Progenitor cell of endocrine pancreas (in vitro differentiated cells): ENCODE data around the gene RAB3IL1. TPM values are rescaled to one million over a fixed set of nuclear protein-coding genes. Genes with fewer than 3 reads are reported as not detected.

Experiments used
- DNase-seq: peaks from one replicate; pipeline ENCODE4 v3.0.0; 2021; ENCODE audit warnings: low spot score; ENCODE audit not compliant: unreplicated experiment
- H3K27ac Mint-ChIP-seq: 2 replicates; pipeline ENCODE4 v1.8.0; 2021; ENCODE audit warnings: mild to moderate bottlenecking, moderate library complexity, mixed read lengths
- H3K27me3 Mint-ChIP-seq: 2 replicates; pipeline ENCODE4 v1.8.0; 2021; ENCODE audit warnings: mixed read lengths
- H3K36me3 Mint-ChIP-seq: 2 replicates; pipeline ENCODE4 v1.8.0; 2022; ENCODE audit warnings: mixed read lengths; ENCODE audit not compliant: insufficient read depth
- H3K4me1 Mint-ChIP-seq: 2 replicates; pipeline ENCODE4 v1.8.0; 2021; ENCODE audit warnings: low read depth, mixed read lengths
- H3K4me3 Mint-ChIP-seq: 2 replicates; pipeline ENCODE4 v1.8.0; 2021; ENCODE audit warnings: low read depth, mild to moderate bottlenecking, moderate library complexity, mixed read lengths
- H3K9me3 Mint-ChIP-seq: 2 replicates; pipeline ENCODE4 v1.8.0; 2021; ENCODE audit warnings: low read depth, mixed read lengths
- total RNA-seq: library from RNA; stranded (reverse); gene quantifications from 2 replicates; pipeline ENCODE4 v1.2.1, GENCODE V29; 2021
- TF ChIP-seq, protein P1 (sequence below): fragments of 200-600 bp; sonication (generic); IDR thresholded peaks from one replicate; pipeline ENCODE4 v1.5.0; 2021; ENCODE audit warnings: antibody characterized with exemption, mild to moderate bottlenecking; ENCODE audit not compliant: unreplicated experiment

Gene RAB3IL1
- total RNA-seq, 1 donor from 2014 or later = 0.53 TPM

DNA sequence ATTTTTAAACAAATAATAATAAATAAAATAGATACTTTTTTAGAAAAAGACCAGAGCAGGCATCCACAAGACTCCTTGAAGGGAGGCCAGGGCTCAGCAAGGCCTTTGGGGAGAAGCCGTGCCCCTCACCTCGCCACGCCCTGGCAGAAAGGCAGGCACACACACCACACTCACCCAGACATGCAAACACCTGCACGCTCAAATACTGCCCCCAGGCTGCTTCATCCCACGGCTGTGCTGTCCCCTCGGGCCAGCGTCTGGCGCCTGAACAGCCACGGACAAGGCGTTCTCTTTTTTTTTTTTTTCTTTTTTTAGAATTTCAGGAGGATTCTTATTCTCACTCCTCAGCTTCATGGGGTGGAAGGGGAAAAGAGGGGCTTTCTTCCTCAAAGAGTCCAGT lies 27.5 kb downstream of the RAB3IL1 start:
- no peaks in the 10 kb centered on the region for H3K9me3 Mint-ChIP-seq
- peaks cover 2% of the 10 kb centered on the region for H3K4me1 Mint-ChIP-seq
- no peak overlapping the region for H3K27ac Mint-ChIP-seq
- TF ChIP-seq, protein P1, sequence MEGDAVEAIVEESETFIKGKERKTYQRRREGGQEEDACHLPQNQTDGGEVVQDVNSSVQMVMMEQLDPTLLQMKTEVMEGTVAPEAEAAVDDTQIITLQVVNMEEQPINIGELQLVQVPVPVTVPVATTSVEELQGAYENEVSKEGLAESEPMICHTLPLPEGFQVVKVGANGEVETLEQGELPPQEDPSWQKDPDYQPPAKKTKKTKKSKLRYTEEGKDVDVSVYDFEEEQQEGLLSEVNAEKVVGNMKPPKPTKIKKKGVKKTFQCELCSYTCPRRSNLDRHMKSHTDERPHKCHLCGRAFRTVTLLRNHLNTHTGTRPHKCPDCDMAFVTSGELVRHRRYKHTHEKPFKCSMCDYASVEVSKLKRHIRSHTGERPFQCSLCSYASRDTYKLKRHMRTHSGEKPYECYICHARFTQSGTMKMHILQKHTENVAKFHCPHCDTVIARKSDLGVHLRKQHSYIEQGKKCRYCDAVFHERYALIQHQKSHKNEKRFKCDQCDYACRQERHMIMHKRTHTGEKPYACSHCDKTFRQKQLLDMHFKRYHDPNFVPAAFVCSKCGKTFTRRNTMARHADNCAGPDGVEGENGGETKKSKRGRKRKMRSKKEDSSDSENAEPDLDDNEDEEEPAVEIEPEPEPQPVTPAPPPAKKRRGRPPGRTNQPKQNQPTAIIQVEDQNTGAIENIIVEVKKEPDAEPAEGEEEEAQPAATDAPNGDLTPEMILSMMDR = no peak
- H3K27me3 Mint-ChIP-seq = peaks cover 7% of the 10 kb centered on the region
- H3K36me3 Mint-ChIP-seq = peaks cover 2% of the 10 kb centered on the region
- peak overlapping the region; percentile 35 for H3K4me3 Mint-ChIP-seq
- no peak for DNase-seq

DNA sequence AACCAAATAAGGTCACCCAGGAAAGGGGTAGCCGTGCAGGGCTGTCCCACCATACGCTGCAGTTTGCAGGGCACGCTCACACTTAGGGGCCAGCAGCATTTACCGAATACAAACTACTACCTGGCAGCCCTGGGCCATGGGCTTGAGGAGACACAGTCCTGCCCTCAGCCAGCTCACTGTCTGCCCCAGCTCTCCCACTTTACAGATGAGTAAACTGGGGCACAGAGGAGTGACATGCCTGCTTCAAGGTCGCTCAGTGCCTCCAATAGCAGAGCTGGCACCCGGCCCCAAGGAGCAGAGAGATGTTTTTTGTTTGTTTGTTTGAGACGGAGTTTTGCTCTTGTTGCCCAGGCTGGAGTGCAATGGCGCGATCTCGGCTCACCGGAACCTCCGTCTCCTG lies 28.8 kb downstream of the RAB3IL1 start:
- Mint-ChIP-seq H3K4me3 (no peak overlapping the region), H3K4me1 (peaks cover 2% of the 10 kb centered on the region), H3K9me3 (no peaks in the 10 kb centered on the region), H3K36me3 (peaks cover 2% of the 10 kb centered on the region), H3K27me3 (peaks cover 7% of the 10 kb centered on the region), H3K27ac (no peak overlapping the region)
- TF ChIP-seq, protein P1 = no peak
- no peak for DNase-seq

DNA sequence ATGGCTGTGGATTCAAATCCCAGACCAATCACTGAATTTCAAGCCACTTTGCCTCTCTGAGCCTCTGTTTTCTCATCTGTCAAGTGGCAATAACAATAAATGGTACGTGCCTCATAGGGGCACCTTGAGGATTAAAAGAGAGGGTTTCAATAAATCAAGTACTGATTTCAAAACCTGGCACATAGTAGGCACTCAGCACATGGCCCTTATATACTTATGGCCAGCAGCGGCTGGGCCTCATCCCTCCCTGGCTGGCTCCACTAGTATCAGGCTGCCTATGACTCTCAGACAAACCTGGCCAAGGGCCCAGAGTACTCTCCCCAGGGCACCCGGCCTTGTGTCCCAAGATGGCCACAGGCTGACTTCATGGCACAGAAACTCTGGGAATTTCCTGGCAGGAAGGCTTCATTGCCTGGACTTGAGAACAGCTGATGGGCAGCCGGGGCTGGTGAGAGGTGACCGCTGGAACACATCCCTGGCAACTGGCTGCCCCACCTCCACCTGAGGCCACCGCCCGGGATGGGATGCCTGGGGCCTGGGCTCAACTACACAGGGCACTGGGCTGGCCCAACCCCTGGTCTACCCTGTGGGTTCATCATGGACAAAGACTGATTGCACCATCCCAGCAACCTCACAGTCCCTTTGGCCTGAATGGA lies 29.4 kb downstream of the RAB3IL1 start:
- no peak overlapping the region for H3K27ac Mint-ChIP-seq
- H3K27me3 Mint-ChIP-seq = peaks cover 7% of the 10 kb centered on the region
- peaks cover 2% of the 10 kb centered on the region for H3K4me1 Mint-ChIP-seq
- DNase-seq = no peak
- TF ChIP-seq, protein P1 = no peak
- H3K36me3 Mint-ChIP-seq = peaks cover 2% of the 10 kb centered on the region
- no peaks in the 10 kb centered on the region for H3K9me3 Mint-ChIP-seq
- H3K4me3 Mint-ChIP-seq = no peak overlapping the region

DNA sequence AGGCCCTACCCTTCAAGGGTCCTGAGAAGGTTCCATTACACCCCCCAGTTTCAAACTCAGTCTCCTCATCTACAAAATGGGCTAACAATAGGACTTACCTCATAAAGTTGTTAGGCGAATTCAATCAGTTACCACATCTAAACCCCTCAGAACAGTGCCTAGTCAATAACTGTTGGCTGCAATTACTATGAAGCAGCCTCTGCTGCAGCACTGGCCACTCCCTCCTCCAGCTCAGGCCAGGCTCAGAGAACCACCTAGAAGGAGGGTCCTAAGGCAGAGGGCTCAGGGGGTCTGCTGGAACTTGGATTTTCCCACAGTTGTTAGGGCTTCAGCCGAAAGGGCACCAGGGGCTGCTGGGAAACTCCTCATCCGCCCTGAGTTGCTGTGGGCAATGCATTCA lies 30.7 kb downstream of the RAB3IL1 start:
- Mint-ChIP-seq H3K36me3 (peaks cover 2% of the 10 kb centered on the region), H3K27me3 (peaks cover 4% of the 10 kb centered on the region), H3K27ac (no peak overlapping the region), H3K4me3 (no peak overlapping the region), H3K9me3 (no peaks in the 10 kb centered on the region), H3K4me1 (peaks cover 2% of the 10 kb centered on the region)
- no peak for DNase-seq
- TF ChIP-seq, protein P1 = no peak

DNA sequence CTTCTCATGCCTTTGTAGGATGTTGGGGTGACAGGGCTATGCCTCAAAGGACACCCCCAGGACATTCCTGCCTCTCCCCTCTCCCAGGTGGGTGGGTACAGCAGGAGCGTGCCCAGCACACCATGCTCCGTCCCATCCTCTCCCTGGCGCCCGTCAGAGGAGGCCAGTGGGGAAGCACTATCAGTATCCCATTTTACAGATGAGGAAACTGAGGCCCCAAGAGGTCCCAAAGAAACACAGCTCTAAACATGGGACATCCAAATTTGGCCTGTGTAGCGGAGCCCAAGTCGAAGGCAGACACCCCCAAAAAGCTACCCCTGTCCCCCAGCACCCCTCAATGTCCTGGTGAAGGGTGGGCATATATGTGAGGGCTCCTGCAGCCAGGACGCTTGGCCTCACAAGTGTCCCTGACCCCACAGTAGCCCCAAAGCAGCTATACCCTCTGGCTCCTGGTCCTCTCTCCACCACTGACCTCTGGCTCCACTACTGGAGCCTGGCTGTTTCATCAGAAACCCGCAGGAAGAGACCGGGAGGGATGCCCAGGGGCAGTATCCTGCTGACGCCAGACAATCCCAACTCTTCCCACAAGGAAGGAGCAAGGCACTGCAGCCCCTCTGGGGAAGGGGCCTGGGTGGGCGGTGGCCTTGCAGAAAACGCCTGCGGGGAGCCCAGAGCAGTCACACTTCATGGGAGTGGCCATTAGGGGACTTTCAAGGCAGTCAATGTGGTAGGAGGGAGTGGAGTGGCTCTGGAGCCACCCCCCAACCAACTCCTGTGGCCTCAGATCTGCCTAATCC lies 31.4 kb downstream of the RAB3IL1 start:
- Mint-ChIP-seq H3K27ac (no peak overlapping the region), H3K4me3 (no peak overlapping the region), H3K4me1 (peaks cover 2% of the 10 kb centered on the region), H3K9me3 (no peaks in the 10 kb centered on the region), H3K27me3 (peaks cover 4% of the 10 kb centered on the region), H3K36me3 (peaks cover 2% of the 10 kb centered on the region)
- no peak for DNase-seq
- TF ChIP-seq, protein P1 = no peak
